Peyer's patch (tissue), 4 donors: ENCODE data around the gene COL20A1. TPM values are rescaled to one million over a fixed set of nuclear protein-coding genes. Genes with fewer than 3 reads are reported as not detected.
A peak's percentile ranks its signal among the peaks of the same experiment; 100 is the strongest.

Experiments used
- DNase-seq, 3 donors: peaks; one replicate each; pipeline ENCODE4 v3.0.0-alpha.2; 2017 to 2019
- H3K27ac ChIP-seq, 4 donors: fragments of 200-600 bp; sonication (generic); one replicate each; pipeline ENCODE4 v1.5.1; 2016 to 2019
- H3K27me3 ChIP-seq, 2 donors: fragments of 200-600 bp; sonication (generic); one replicate each; pipeline ENCODE4 v1.5.1; 2019
- H3K36me3 ChIP-seq, 3 donors: fragments of 200-600 bp; sonication (generic); one replicate each; pipeline ENCODE4 v1.5.1; 2016 to 2019
- H3K4me1 ChIP-seq, 4 donors: fragments of 200-600 bp; sonication (generic); one replicate each; pipeline ENCODE4 v1.5.1; 2016 to 2019
- H3K4me3 ChIP-seq, 4 donors: fragments of 200-600 bp; sonication (generic); 1 replicate in 3 of 4; 2 replicates in 1 of 4; pipeline ENCODE4 v1.5.1; 2016 to 2019; ENCODE audit warnings: mild to moderate bottlenecking in 1 of 4
- H3K9me3 ChIP-seq, 4 donors: fragments of 200-600 bp; sonication (generic); one replicate each; pipeline ENCODE4 v1.5.1; 2016 to 2019; ENCODE audit warnings: mild to moderate bottlenecking in 1 of 4
- POLR2A ChIP-seq, 2 donors: fragments of 450-650 bp; IDR thresholded peaks; one replicate each; pipeline ENCODE4 v1.5.1; 2017; ENCODE audit warnings: antibody characterized with exemption in 2 of 2, mild to moderate bottlenecking in 2 of 2, moderate library complexity in 2 of 2
- total RNA-seq, 4 donors: library from RNA; depleted of rRNA; stranded (reverse); fragments of >200 nt; gene quantifications; one replicate each; pipeline ENCODE4 v1.1.0, GENCODE V29; 2016
- TF ChIP-seq, protein P1 (sequence below), 6 experiments: fragments of 450-650 bp in 4 of 6; fragments of 200-600 bp in 2 of 6; sonication (generic) in 1 of 6; IDR thresholded peaks; one replicate each; pipeline ENCODE4 v1.5.1; 2017 to 2019; ENCODE audit warnings: antibody characterized with exemption in 6 of 6, mild to moderate bottlenecking in 3 of 6, moderate library complexity in 1 of 6

Gene COL20A1
- total RNA-seq, 4 donors from 2014 or later = not detected

DNA sequence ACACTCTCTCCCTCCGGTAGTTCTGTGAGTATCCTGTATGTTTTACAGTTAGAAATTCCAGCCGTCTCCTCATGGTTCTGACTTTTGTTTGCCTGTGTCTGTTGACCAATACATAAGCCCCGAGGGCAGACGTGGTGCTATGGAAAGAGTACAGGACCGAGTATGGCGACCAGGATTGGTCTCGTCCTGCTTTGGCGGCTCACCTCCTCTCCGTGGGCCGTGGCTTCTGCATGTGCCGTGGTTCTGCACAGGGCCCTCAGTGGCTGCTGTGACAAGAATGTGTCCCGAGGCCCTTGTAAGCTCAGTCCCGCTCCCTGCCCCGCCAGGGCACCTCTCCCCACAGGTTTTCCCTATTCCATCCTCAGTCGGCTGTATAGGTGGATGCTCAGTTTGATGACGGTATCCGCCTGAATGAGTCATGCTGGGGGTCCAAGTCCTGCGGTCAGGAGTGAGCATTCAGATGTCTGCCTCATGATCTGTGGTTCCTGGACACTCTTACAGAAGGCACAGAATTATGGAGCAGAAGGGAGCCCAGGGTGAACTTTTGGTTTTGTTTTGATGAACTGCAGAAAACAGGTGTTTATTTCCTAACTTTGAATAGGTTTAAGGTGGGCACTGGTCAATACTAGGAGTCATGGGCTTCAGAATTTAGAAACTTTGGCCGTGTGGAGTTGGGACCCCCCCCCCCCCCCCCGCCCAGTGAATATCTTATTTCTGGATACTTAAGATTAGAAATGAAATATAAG is 19.2 kb upstream of the COL20A1 start:
- H3K4me3 ChIP-seq = peak overlapping the region; percentile 98 to 99 (median 98)
- no peaks in the 10 kb centered on the region for H3K9me3 ChIP-seq
- H3K27ac ChIP-seq = no peak overlapping the region
- peaks cover 3 to 19% (median 11%) of the 10 kb centered on the region in 4 donors for H3K4me1 ChIP-seq
- DNase-seq = no peak
- peaks cover 0 to 32% (median 0%) of the 10 kb centered on the region in 3 donors for H3K36me3 ChIP-seq
- no peaks in the 10 kb centered on the region for H3K27me3 ChIP-seq
- TF ChIP-seq, protein P1, sequence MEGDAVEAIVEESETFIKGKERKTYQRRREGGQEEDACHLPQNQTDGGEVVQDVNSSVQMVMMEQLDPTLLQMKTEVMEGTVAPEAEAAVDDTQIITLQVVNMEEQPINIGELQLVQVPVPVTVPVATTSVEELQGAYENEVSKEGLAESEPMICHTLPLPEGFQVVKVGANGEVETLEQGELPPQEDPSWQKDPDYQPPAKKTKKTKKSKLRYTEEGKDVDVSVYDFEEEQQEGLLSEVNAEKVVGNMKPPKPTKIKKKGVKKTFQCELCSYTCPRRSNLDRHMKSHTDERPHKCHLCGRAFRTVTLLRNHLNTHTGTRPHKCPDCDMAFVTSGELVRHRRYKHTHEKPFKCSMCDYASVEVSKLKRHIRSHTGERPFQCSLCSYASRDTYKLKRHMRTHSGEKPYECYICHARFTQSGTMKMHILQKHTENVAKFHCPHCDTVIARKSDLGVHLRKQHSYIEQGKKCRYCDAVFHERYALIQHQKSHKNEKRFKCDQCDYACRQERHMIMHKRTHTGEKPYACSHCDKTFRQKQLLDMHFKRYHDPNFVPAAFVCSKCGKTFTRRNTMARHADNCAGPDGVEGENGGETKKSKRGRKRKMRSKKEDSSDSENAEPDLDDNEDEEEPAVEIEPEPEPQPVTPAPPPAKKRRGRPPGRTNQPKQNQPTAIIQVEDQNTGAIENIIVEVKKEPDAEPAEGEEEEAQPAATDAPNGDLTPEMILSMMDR (IDR thresholded peaks at IDR 0.05) = no peak
- TF ChIP-seq POLR2A (IDR thresholded peaks at IDR 0.05) = no peak

DNA sequence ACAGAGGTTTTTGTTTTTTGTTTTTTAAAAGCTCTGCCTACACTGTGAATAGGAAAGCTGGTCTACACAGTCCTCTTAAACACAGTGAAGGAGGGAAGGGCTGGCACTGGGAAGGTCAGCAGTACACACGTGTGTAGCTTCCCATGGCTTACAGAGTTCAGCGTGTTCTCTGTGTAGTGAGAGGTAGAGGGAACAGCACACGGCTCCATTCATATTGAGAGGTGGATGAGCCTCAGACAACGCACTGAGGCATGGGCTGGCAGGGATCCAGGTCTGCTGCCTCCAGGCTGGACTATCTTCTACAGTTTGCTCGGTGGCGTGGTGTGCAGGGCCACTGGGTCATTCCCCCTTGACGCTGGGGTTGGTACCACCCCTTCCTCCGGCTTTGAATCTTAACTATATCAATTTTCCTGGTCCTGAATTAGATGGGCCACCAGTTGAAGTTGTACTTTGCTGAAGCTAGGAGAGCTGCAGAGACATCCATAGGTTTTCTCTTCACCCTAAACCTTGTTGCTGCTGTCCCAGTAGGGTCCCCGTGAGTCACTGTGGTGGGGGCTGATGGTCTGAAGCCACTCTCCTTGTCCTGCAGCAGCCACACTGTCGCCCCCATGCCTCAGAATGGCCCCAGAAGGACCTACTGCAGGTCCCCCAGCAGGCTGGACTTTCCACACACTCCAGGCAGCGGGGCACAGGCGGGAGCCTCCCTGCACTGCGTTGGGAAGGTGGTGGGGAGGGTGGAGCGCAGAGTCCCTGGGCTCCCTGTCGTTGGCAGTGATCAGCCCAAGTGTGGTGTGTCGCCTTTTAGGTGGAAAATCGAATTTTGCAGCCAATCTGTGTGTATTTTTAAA is 18.4 kb upstream of the COL20A1 start:
- Histone ChIP-seq H3K27me3 (no peaks in the 10 kb centered on the region), H3K36me3 (peaks cover 0 to 39% (median 0%) of the 10 kb centered on the region in 3 donors), H3K27ac (no peak overlapping the region), H3K4me1 (peaks cover 3 to 19% (median 11%) of the 10 kb centered on the region in 4 donors), H3K9me3 (no peaks in the 10 kb centered on the region), H3K4me3 (no peak overlapping the region)
- TF ChIP-seq, protein P1 (IDR thresholded peaks at IDR 0.05) = no peak
- no peak for TF ChIP-seq POLR2A (IDR thresholded peaks at IDR 0.05)
- no peak for DNase-seq

DNA sequence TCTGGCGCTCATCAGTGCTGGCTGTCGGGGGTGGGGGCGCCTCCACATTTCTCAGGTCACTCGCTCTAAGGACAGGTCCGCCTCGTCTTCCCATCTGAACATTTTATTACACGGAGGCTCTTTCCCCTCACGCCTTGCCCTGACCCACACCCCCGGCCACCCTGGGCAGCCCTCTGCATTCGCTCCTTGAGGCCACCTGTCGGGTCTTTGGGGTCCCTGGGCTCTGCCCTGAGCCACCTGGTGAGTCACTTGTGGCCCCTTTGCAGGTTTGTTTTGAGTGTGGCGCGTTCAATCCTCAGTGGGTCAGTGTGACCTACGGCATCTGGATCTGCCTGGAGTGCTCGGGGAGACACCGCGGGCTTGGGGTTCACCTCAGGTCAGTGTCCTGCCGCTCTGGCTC is 17.2 kb upstream of the COL20A1 start:
- peaks cover 0 to 51% (median 0%) of the 10 kb centered on the region in 3 donors for H3K36me3 ChIP-seq

DNA sequence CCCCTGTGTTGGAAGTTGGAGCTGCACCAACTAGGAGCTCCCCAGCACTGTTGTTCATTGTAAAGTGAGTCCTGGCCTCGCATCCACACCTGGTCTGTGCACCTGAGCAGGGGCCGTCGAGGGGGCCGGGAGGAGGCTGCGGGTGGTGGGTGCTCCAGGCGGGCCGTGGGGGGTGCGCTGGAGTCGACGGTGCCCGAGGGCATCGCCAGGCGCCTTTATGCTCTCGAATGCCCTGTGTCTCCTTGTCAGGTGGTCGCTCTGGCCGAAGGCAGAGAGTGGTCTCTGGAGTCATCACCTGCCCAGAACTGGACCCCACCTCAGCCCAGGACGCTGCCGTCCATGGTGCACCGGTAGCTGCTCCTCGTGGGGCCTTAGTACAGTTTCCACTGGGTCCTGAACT is 16.0 kb upstream of the COL20A1 start:
- no peak overlapping the region for H3K27ac ChIP-seq
- TF ChIP-seq, protein P1 (IDR thresholded peaks at IDR 0.05) = no peak
- TF ChIP-seq POLR2A (IDR thresholded peaks at IDR 0.05) = no peak
- H3K4me1 ChIP-seq = peaks cover 3 to 16% (median 8%) of the 10 kb centered on the region in 4 donors
- H3K4me3 ChIP-seq = no peak overlapping the region
- peaks cover 0 to 62% (median 0%) of the 10 kb centered on the region in 3 donors for H3K36me3 ChIP-seq
- no peaks in the 10 kb centered on the region for H3K9me3 ChIP-seq
- H3K27me3 ChIP-seq = no peaks in the 10 kb centered on the region
- DNase-seq = no peak

More for the DNA sequence above, 17.2 kb upstream of the COL20A1 start:
- Histone ChIP-seq H3K27me3 (no peaks in the 10 kb centered on the region), H3K27ac (no peak overlapping the region), H3K9me3 (no peaks in the 10 kb centered on the region), H3K4me1 (peaks cover 3 to 19% (median 11%) of the 10 kb centered on the region in 4 donors), H3K4me3 (no peak overlapping the region)
- TF ChIP-seq POLR2A (IDR thresholded peaks at IDR 0.05) = no peak
- TF ChIP-seq, protein P1 (IDR thresholded peaks at IDR 0.05) = no peak
- DNase-seq = no peak

DNA sequence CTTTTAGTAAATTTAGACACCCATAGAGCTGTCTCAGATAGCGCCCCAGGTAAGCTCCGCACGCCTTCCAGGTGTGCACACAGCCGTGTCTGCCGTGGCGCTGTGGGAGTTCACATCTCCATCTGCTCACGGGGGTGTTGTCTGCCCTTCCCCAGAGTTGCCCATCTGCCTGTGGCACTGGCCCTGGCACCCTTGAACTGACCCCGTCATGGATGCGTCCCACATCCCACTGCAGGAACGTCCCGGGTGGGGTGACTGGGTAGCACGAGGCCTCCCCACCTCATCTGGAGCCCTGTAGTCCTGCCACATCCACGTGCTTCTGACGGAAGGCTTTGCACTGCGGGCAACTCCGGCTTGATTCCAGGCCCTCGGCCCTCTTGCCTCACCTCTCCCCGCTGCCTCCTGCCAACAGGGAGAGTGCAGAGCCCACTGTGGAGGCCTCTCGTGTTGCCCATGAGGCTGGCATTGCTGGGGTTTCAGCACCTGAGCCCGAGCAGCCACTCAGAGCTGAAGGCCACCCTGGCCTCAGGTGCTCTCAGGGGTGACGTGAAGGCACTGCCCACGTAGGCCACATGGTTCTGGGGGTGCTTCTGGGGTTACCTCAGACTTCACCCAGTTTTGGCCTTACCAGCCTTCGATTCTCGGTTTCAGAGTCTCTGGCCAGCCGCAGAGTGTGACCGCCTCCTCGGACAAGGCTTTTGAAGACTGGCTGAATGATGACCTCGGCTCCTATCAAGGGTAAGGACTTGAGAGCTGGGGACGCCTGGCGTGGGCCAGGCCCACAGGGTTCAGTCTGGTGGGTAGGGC is 15.3 kb upstream of the COL20A1 start:
- Histone ChIP-seq H3K4me3 (no peak overlapping the region), H3K27me3 (no peaks in the 10 kb centered on the region), H3K27ac (no peak overlapping the region), H3K36me3 (peaks cover 0 to 69% (median 0%) of the 10 kb centered on the region in 3 donors), H3K9me3 (no peaks in the 10 kb centered on the region), H3K4me1 (peaks cover 3 to 13% (median 6%) of the 10 kb centered on the region in 4 donors)
- no peak for TF ChIP-seq POLR2A (IDR thresholded peaks at IDR 0.05)
- TF ChIP-seq, protein P1 (IDR thresholded peaks at IDR 0.05) = no peak
- no peak for DNase-seq
